HCT116 (cell line): Measurements from ENCODE around the gene VAMP3.

Source experiments
- ELF1 ChIP-seq: IDR thresholded peaks from 2 replicates; pipeline ENCODE4 v1.6.1; 2012; ENCODE audit warnings: low read depth, borderline replicate concordance
- EZH2 ChIP-seq: fragments of 200-600 bp; sonication (generic); IDR thresholded peaks from 2 replicates; pipeline ENCODE4 v1.6.1; 2017; ENCODE audit warnings: antibody characterized with exemption, mixed run types
- YY1 ChIP-seq: IDR thresholded peaks from 2 replicates; pipeline ENCODE4 v1.6.1; 2011; ENCODE audit warnings: low read length, low read depth, moderate library complexity, mild to moderate bottlenecking; ENCODE audit not compliant: insufficient replicate concordance; ENCODE audit errors: extremely low read depth

- no peak for TF ChIP-seq EZH2
- TF ChIP-seq YY1 = no peak
- no peak for TF ChIP-seq ELF1
Measured at GRCh38 chr1:7795406-7795805, 24.3 kb downstream of the VAMP3 start.
